GM12874 (cell line): Measurements from ENCODE around the gene EFHB.

Source experiments
- TF ChIP-seq, protein P1 (sequence below): IDR thresholded peaks from 2 replicates; pipeline ENCODE4 v1.5.1; 2011; ENCODE audit warnings: low read depth, mild to moderate bottlenecking, control low read depth, low read length, moderate library complexity; ENCODE audit not compliant: insufficient read depth

Gene EFHB

GRCh38 chr3:19881036-19881435 is 53.0 kb downstream of the EFHB start:
- TF ChIP-seq, protein P1, sequence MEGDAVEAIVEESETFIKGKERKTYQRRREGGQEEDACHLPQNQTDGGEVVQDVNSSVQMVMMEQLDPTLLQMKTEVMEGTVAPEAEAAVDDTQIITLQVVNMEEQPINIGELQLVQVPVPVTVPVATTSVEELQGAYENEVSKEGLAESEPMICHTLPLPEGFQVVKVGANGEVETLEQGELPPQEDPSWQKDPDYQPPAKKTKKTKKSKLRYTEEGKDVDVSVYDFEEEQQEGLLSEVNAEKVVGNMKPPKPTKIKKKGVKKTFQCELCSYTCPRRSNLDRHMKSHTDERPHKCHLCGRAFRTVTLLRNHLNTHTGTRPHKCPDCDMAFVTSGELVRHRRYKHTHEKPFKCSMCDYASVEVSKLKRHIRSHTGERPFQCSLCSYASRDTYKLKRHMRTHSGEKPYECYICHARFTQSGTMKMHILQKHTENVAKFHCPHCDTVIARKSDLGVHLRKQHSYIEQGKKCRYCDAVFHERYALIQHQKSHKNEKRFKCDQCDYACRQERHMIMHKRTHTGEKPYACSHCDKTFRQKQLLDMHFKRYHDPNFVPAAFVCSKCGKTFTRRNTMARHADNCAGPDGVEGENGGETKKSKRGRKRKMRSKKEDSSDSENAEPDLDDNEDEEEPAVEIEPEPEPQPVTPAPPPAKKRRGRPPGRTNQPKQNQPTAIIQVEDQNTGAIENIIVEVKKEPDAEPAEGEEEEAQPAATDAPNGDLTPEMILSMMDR: no peak

GRCh38 chr3:19877656-19878055 is 56.4 kb downstream of the EFHB start:
- TF ChIP-seq, protein P1: no peak

DNA sequence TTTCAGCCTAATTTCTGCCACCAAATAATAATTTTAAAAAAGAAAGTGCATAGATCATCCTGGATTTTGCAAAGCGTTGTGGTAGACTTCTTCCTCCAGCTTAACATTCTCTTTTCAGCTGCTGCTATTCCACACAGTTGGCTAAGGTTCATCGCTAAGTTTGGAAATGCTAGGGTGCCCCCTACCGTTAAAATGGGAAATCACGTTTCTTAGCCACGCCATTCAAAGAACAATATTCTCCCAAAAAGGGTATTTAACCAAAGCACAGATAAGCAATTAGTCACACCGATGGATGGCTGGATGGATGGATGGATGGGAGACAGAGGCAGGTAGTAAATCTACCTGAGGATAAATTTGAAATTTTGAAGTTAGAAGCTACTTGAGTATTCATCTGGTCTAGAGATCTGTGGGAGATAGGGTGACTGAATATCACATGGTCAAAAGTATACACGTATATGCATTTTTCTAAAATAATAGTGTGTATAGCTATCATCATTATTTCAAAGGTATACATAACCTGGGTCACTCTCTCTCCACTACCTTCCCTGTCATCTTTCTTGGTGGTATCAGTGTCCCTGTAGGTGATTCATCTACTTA is 67.2 kb downstream of the EFHB start:
- TF ChIP-seq, protein P1: peak; percentile 65
